HAP-1 (cell line): Measurements from ENCODE around the gene FAM131C.

Experiments used
- DNase-seq, 2 experiments: peaks; one replicate each; pipeline ENCODE4 v3.0.0-alpha.2; 2016 to 2020; ENCODE audit warnings: low spot score in 2 of 2
- H3K27me3 ChIP-seq: fragments of 250-450 bp; sonication (Bioruptor Pico); 2 replicates; pipeline ENCODE4 v1.5.1; 2020; ENCODE audit warnings: low read depth, mild to moderate bottlenecking, moderate library complexity
- H3K36me3 ChIP-seq: fragments of 250-450 bp; sonication (Bioruptor Pico); replicated peaks from 2 replicates; pipeline ENCODE4 v1.5.1; 2020; ENCODE audit warnings: mild to moderate bottlenecking
- H3K4me1 ChIP-seq: fragments of 250-450 bp; sonication (Bioruptor Pico); 2 replicates; pipeline ENCODE4 v1.5.1; 2020; ENCODE audit warnings: mild to moderate bottlenecking
- H3K4me3 ChIP-seq: fragments of 250-450 bp; sonication (Bioruptor Pico); 2 replicates; pipeline ENCODE4 v1.5.1; 2020; ENCODE audit warnings: mild to moderate bottlenecking, moderate library complexity
- H3K9me3 ChIP-seq: fragments of 250-450 bp; sonication (Bioruptor Pico); 2 replicates; pipeline ENCODE4 v1.5.1; 2020; ENCODE audit warnings: mild to moderate bottlenecking, moderate library complexity
- in situ Hi-C: fragments of 300-500 bp; cut with MboI; formaldehyde crosslinking; loops from 3 replicates; pipeline ENCODE4 v1.14.3; 2020; ENCODE audit warnings: low sequenced_read_pairs, inconsistent platforms, mixed read lengths

Gene FAM131C

GRCh38 chr1:16092923-16093511 lies 19.6 kb upstream of the FAM131C start:
- Histone ChIP-seq H3K27me3 (peaks cover 11% of the 10 kb centered on the region; the same call in 1 of the 2 replicates), H3K4me3 (no peak overlapping the region), H3K36me3 (no peaks in the 10 kb centered on the region), H3K9me3 (no peaks in the 10 kb centered on the region), H3K4me1 (no peaks in the 10 kb centered on the region)
- DNase-seq: no peak
- in situ Hi-C loops: no loop called here

DNA sequence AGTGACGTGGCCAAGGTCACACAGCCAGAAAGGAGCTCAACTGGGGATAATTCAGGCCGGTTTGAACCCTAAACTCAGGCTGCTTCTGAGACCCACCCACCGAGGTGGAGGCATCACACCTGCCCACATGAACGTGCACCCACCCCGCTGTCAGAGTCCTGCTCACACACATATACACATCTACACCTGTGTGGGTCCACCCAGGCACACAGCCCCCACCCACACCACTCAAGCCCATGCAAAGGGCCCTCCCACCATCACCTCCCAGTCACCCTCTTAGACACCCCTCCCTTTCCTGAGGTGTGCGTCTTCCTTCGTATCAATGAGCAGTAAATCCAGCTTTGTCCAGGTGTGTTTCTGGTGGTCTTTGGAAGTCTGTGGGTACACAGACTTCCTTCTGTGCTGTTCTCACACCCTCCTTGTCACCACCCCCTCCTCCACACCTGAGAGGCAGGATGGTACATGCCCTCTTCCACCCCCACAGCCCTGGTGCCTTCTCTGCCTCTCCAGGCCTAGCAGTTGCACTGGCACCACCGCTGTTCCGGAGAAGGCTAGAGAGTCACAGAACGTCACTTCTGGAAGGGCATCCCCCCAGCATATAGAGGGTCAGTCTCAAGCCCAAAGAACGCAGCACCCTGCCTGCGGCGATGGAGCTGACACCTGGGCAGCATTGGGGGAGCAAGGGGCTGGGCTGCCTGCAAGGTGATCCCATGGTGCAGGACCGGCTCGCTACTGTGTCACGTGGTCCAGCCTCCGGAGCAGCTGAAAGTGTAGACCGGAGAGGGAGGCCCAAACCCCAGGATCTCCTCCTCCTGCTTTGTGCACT lies 18.9 kb upstream of the FAM131C start:
- no peaks in the 10 kb centered on the region for H3K4me1 ChIP-seq
- no peaks in the 10 kb centered on the region for H3K36me3 ChIP-seq
- no peaks in the 10 kb centered on the region for H3K9me3 ChIP-seq
- H3K4me3 ChIP-seq: no peak overlapping the region
- peaks cover 11% of the 10 kb centered on the region; the same call in 1 of the 2 replicates for H3K27me3 ChIP-seq
- in situ Hi-C loops: no loop called here
- DNase-seq: no peak

DNA sequence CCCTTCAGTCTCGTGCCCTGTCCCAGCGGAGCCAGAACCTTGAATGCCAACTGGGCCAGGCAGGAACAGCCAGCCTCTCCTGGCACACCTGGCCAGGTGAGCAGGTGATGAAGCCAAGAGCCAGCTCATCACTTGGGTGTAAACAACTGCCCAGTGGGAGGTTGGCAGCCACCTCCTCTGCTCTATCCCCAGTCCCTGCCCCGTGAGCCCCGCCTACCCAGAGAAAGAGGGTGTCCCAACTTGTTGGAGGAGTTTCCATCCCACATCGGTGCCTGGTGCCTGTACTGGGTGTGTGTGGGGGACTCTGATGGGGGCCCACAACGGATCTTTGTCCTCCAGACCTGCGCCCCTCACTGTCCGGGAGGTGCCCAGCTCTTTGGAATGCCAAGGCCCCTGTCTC lies 17.8 kb upstream of the FAM131C start:
- peaks cover 10% of the 10 kb centered on the region; the same call in 1 of the 2 replicates for H3K27me3 ChIP-seq
- H3K4me3 ChIP-seq: no peak overlapping the region
- in situ Hi-C loops: no loop called here
- no peaks in the 10 kb centered on the region for H3K4me1 ChIP-seq
- no peak for DNase-seq
- H3K9me3 ChIP-seq: no peaks in the 10 kb centered on the region
- no peaks in the 10 kb centered on the region for H3K36me3 ChIP-seq

- Histone ChIP-seq H3K4me3 (no peak overlapping the region), H3K36me3 (no peaks in the 10 kb centered on the region), H3K9me3 (no peaks in the 10 kb centered on the region), H3K4me1 (no peaks in the 10 kb centered on the region), H3K27me3 (no peaks in the 10 kb centered on the region)
- DNase-seq: no peak
- in situ Hi-C loops: no loop called here
Measured at GRCh38 chr1:16090076-16090826, 16.8 kb upstream of the FAM131C start.

DNA sequence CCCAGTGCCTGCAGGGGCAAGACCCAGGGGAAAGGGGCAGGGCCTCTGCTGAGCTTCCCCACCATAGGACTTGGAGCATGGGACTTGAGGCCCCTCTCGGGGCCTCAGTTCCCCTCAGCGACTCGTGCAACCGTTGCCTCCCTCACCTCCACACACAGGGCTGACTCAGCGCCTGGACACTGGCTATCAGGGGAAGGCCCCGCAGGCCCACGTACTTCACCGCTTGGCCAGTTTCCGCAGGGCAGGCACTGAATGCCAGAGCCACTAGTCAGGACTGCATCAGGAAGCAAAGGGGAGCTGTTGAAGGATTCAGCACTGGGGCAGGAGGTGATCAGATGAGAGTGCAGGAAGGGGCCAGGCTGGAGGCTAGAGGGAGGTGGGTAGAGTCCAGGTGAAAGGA lies 15.5 kb upstream of the FAM131C start:
- no peak overlapping the region for H3K4me3 ChIP-seq
- H3K9me3 ChIP-seq: no peaks in the 10 kb centered on the region
- no peaks in the 10 kb centered on the region for H3K27me3 ChIP-seq
- no peak for DNase-seq
- H3K4me1 ChIP-seq: no peaks in the 10 kb centered on the region
- in situ Hi-C loops: no loop called here
- H3K36me3 ChIP-seq: no peaks in the 10 kb centered on the region

DNA sequence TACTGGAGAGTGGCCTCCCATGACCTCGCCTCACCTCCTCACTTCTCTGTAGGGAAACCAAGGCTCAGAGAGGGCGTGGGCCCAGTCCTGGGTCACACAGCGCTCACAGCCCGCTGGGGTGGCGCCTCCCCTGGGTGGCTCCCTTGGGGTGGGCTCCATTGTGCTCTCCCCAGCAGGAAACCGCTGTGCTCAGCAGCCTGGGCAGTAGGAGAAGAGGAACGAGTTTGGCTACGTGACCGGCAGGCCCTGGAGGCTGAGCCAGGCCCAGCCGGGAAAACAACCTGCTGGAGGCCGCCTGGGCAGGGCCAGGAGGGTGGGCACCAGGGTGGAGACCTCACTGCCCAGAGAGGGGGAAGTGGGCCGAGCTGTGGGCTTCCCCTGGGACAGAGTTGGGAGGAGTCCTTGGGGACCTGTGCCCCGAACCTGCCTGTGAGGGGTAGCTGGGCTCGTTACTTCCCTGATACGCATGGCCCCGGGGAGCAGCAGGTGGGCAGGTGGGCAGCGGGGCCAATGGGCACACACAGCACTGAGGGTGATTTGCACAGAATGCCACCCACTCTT lies 15.0 kb upstream of the FAM131C start:
- no peaks in the 10 kb centered on the region for H3K27me3 ChIP-seq
- H3K4me1 ChIP-seq: no peaks in the 10 kb centered on the region
- no peaks in the 10 kb centered on the region for H3K9me3 ChIP-seq
- no peak for DNase-seq
- H3K36me3 ChIP-seq: no peaks in the 10 kb centered on the region
- in situ Hi-C loops: no loop called here
- no peak overlapping the region for H3K4me3 ChIP-seq

- Histone ChIP-seq H3K27me3 (no peaks in the 10 kb centered on the region), H3K9me3 (no peaks in the 10 kb centered on the region), H3K4me3 (no peak overlapping the region), H3K4me1 (no peaks in the 10 kb centered on the region), H3K36me3 (no peaks in the 10 kb centered on the region)
- DNase-seq: no peak
- in situ Hi-C loops: no loop called here
Measured at GRCh38 chr1:16087733-16088132, 14.3 kb upstream of the FAM131C start.

DNA sequence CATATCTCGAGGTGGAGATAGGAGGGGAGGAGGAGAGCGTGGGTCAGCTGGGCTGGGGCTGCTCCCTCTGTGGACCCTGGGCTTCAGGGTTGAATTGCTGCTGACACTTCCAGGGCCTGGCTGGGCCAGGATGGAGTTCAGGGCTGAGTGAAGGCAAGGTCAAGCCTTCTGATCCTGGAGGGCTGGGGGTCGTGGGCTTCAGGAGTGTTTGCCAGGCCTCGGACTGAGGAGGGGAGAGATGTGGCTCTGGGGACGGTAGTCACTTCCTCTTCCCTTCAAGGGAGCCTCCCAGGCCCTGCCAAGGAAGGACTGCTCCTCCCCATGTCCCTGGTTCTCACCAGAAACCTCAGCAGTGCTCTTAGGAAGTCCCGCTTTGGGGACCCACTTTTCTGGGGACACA lies 12.1 kb upstream of the FAM131C start:
- H3K27me3 ChIP-seq: no peaks in the 10 kb centered on the region
- in situ Hi-C loops: no loop called here
- no peaks in the 10 kb centered on the region for H3K36me3 ChIP-seq
- H3K4me3 ChIP-seq: no peak overlapping the region
- no peaks in the 10 kb centered on the region for H3K9me3 ChIP-seq
- H3K4me1 ChIP-seq: no peaks in the 10 kb centered on the region
- no peak for DNase-seq

- in situ Hi-C loops: loop anchor here (5.0 kb wide), 1 partner anchor 99 kb away; no protein-coding TSS in a partner anchor
- H3K27me3 ChIP-seq: no peaks in the 10 kb centered on the region
- DNase-seq: no peak
- no peaks in the 10 kb centered on the region for H3K36me3 ChIP-seq
- no peaks in the 10 kb centered on the region for H3K4me1 ChIP-seq
- H3K4me3 ChIP-seq: no peak overlapping the region
- H3K9me3 ChIP-seq: no peaks in the 10 kb centered on the region
Measured at GRCh38 chr1:16083486-16083885, 10.0 kb upstream of the FAM131C start.

- DNase-seq: peak; percentile 37 to 87
- H3K4me1 ChIP-seq: no peaks in the 10 kb centered on the region
- in situ Hi-C loops: loop anchor here (5.0 kb wide), 1 partner anchor 100 kb away; no protein-coding TSS in a partner anchor
Measured at GRCh38 chr1:16082283-16083038, 9.0 kb upstream of the FAM131C start.

DNA sequence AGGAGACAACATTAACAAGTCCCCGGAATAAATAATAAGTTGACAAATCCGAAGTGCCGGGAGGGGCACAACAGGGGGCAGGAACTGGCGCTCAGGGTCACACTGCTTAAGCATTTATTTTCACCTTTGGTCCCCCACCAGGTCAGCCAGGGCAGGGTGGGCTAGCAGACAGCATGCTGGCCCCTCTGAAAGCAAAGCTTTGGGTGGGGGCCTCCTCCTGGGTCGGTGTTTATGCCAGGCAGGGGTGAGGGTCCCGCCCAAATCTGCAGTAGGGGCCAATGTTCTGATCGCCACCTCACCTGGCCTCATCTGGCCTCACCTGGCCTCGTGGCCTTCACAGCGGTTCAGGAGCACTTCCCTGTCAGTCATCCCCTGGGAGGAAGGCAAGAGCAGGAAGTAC lies 8.2 kb upstream of the FAM131C start:
- DNase-seq: no peak
- no peaks in the 10 kb centered on the region for H3K27me3 ChIP-seq
- no peaks in the 10 kb centered on the region for H3K4me1 ChIP-seq
- in situ Hi-C loops: loop anchor here (5.0 kb wide), 1 partner anchor 101 kb away; no protein-coding TSS in a partner anchor
- no peak overlapping the region for H3K4me3 ChIP-seq
- no peaks in the 10 kb centered on the region for H3K9me3 ChIP-seq
- H3K36me3 ChIP-seq: no peaks in the 10 kb centered on the region

More at GRCh38 chr1:16082283-16083038, 9.0 kb upstream of the FAM131C start:
- no peaks in the 10 kb centered on the region for H3K27me3 ChIP-seq
- H3K36me3 ChIP-seq: no peaks in the 10 kb centered on the region
- no peaks in the 10 kb centered on the region for H3K9me3 ChIP-seq
- no peak overlapping the region for H3K4me3 ChIP-seq

- H3K4me1 ChIP-seq: no peaks in the 10 kb centered on the region
- in situ Hi-C loops: loop anchor here (5.0 kb wide), 1 partner anchor 102 kb away; no protein-coding TSS in a partner anchor
- H3K4me3 ChIP-seq: no peak overlapping the region
- no peaks in the 10 kb centered on the region for H3K36me3 ChIP-seq
- DNase-seq: no peak
- H3K9me3 ChIP-seq: no peaks in the 10 kb centered on the region
- H3K27me3 ChIP-seq: no peaks in the 10 kb centered on the region
Measured at GRCh38 chr1:16080422-16081150, 7.1 kb upstream of the FAM131C start.
